Stimulated activated CD8-positive, alpha-beta memory T cell treated with anti-CD3 and anti-CD28 coated beads, Interleukin-4, amount 100 ng/mL, for 24 hours (primary cell): ENCODE results near the gene NR3C1.
A peak's percentile ranks its signal among the peaks of the same experiment; 100 is the strongest.

Experiments used
- DNase-seq: peaks from one replicate; pipeline ENCODE4 v3.0.0-alpha.2; 2020; ENCODE audit warnings: low read depth

NR3C1 gene

DNA sequence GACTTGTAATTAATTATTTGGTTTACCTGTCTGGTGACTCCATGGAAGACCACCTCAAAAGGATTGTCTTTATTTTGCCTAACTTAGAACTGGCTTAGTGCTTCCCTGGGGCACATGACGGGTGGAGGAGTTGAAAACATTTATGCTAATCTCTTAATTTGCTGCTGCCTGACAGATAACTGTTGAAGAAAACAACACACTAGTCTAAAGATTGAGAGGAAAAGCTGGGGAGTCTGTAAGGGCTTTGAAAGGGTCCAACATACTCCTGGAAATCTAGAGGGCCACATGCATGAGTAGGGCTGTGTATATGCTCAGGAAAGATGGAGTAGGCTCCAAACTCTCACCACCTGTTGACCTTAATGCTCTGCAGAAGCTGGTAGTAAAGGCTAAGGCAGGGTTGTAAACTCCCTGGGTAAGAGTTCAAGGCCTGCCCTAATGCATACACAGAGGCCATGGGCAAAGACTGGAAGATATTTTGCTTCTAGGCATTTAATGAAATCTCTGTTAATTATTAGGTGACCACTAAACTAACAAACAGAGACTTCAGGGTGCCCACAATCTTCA, 40.7 kb downstream of the NR3C1 start:
- DNase-seq = no peak

DNA sequence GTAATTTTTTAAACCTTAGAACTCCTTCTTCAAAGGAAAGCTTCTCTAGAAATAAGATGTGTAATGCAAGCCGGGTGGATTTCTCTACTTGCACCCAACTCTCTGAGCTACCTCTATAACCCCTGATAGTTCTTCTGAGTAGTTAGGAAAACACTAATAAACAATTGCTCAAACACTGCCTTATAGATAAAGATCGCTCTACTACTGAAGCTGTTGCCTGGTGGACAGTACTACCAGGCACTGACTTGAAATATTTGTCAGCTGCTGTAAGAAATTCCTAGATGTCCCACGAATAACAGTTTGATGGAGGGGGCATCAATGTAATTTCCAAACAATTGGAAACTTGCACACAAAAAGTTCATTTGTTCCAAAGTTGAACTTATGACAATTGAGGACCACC, 42.0 kb downstream of the NR3C1 start:
- no peak for DNase-seq

DNA sequence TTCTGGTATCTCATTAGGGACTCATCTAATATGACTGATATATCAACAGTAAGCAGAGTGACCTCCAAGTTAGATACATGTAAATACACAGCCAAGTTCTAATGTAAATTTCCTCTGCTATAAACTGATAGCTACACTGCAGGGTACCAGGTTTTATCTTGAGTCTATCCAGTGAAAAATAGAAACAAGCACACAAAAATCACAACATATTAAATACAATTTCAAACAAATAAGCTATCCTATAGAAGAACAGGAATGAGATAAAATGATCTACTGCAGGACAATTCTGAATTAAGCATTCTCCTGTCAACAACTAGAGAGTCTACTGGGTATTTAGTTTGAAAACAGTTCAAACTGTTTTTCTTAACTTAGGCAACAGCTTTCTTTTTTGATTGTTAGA, 42.7 kb downstream of the NR3C1 start:
- DNase-seq = no peak

DNA sequence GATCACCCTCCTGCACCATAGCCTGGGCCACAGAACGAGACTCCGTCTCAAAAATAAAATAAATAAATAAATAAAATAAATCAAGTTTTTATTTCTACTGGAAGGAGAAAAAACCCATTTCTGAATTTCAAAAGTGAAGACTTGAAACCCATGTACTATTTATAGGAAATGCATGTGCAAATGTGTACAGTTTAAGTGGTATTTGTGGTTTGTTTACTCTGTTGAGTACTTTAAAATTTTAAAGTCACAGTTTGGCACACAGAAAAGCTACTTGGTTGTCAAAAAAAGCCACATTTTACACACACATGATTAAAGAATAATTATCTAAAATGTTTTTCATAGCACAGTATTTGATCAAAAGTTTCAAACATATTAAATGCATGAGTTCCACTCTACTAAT, 43.6 kb downstream of the NR3C1 start:
- DNase-seq = no peak

DNA sequence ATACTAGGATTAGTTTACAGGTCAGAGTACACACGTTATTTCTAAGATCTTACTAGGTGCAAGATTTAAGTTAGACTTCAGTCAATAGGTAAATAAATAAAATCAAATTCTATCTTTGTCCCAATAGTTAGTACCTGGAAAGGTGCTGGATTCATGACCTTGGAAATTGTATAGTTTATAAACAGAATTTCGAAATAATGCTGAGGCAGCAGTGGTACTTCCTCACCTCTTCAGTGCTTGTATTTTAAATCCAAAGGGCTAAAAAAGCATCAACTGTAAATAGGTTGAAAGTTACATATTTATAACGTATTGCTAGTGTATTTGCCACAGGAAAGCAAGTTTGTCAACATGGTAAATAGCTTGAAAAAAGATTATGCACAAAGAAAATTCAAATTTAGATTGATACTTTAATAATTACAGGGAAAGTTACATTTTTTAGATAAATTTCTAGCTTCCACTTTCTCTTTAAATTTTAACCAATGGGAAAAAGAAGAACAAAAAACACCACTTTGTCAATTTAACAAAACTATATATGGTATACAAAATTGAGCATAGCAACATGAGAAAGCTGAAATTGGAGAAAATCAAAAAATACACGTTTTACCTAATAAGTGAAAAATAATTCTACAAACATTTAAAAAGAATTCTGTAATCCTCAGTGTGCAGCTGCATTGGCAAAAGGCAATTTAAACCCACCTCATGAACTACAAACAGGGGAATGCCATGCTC, 46.5 kb downstream of the NR3C1 start:
- DNase-seq = no peak

DNA sequence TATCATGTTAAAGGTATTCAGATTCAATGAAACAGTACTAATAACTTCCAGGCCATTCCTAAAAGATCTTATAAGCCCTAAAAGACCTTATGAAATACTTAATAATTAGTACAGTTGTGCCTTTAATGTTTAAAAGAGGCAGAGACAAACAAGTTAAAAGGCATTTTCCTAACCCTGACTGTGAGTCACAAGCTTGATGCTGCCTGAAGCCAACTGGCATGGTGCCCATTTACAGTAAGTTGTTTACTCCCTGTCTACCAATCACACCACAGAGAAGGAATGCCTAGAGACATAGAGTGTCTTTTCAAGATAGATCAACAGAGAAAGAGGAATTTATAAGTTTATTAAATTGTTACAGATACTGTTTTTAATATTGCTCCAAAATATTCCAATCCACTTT, 47.8 kb downstream of the NR3C1 start:
- DNase-seq = peak; percentile 14

DNA sequence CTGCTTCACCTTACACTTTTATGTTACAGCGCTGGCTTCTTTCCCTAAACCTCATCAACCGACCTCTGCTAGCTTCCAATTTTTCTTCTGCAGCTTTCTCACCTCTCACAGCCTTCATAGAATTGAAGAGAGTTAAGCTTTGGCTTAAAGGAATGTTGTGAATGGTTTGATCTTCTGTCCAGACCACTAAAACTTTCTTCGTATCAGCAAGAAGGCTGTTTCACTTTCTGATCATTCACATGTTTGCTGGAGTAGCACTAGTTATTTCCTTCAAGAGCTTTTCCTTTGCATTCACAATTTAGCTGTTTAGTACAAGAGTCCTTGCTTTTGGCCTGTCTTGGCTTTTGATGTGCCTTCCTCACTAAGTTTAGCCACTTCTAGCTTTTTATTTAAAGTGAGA, 49.5 kb downstream of the NR3C1 start:
- no peak for DNase-seq

DNA sequence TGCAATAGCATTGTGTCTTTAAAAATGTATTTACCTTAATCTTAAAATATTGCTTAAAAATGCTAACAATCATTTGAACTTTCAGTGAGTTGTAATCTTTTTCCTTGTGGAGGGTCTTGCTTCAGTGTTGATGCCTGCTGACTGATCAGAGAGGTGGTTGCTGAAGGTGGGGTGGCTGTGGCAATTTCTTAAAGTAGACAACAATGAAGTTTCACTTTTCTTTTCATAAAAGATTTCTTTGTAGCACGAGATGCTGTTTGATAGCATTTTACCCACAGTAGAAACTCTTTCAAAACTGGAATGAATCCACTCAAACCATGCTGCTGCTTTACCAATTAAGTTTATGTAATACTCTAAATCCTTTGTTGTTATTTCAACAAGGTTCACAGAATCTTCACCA, 50.8 kb downstream of the NR3C1 start:
- DNase-seq = no peak

DNA sequence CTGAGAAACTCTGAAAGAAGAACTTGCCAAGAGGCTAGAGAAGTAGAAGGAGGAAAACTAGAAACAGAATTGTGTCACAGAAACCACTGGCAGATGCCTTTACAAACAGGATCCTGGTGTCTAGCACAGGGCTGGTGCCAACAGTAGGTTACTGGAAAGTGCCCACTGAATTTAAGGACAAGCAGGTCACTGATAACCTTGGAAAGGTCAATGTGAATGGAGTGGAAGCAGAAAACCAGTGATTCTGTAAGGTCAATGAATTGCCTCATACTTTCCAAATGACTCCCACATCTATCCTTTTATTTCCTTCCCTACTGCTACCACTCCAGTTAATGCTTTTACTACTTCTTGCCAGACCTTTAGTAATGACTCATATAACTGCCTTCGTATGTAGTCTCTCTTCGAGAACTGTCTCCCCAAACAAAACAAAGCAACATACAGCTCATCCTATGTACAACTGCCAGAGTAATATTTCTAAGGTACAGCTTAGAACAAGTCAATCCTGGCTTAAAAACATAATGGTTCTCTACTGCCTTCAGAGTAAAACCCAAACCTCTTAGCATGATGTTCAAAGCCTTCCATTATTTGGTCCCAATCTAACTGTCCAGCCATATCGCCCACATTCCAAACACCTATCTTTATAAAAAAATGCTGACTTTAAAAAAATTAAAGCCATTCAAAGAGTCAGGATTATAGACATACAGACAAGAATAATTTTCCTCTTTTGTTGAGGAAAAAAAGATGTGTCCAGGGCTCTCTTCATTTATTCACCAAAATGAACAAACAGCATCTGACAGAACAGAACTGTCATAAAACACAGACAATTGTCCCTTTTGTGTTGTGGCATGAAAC, 52.5 kb downstream of the NR3C1 start:
- no peak for DNase-seq

DNA sequence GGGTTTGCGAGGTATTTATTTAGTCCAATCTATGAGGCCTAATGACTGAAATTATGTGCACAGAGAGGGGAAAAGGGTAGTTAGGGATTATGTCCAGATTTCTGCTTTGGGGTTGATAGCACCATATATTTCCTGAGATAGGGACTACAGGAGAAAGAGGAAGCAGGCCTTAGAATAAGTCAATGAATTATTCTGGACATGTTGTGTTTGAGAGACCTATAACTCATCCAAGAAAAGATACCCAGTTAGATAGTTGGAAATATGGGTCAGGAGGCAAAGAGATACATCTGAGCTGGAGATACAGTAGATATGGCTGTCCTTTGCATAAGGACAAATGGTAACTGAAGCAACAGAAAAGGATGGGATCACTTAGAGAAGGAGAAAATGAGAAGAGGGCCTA, 53.1 kb downstream of the NR3C1 start:
- DNase-seq = no peak

DNA sequence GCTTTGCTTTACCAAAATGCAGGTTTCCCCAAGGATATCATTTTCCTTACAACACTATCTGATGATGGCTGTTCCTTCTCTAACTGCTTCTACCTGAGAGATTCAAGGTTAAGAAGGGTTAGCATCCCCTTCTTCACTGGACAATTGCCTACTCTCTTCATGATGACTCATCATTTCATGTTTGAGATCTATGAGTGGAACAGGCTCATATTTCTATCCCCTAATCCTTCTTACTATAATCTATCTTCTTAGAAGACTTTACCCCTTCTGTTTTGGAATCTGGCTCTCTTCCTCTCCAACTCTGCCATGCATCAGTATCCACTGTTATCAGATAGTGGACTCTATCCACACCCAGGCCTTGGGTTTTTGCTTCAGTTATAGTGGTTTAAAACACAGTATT, 54.3 kb downstream of the NR3C1 start:
- DNase-seq = no peak

DNA sequence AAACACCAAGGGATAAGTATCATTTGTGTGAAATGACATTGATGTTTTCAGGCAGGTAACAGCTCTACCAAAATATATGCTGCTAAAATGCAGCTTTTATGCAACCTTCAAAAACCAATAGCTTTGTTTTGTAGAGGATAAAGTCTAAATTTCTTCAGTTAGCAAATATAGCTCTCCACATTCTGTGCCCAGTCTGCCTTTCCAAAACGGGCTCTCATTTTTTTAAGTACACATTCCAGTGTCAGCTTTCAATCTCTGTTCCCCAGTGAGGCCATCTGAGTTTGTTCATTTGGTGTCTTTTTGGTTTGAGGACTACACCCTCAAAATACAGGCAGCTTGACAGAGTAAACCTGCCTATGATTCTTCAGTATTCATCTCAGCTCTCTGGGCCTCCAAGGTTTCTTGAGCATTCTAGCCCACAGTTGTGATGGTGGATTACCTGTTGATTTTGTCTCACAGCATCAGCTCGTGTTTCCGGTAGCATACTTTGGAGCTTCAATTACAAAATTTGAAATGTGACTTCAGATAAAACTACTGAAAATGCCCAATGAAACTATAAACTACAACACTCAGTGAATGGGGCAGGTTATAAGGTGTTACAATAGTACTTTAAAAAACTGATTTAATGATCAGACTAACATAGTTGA, 55.7 kb downstream of the NR3C1 start:
- no peak for DNase-seq

DNA sequence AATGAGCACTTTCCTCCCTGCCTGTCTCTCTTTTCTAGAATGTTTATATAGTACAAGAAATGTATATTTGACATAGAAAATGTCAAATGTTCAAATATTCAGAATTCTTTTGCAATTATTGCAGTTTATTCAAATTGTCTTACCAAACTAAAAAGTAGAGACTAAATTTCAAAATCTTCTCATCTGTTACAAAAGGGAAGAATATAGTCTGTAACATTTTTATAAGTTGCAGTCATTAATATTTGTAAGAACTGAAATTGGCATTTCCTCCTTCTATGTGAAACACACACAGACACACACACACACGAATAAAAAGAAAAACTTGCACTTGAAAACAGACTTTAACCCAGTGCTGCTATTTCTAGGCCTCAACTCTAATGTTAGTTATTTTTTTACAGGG, 56.4 kb downstream of the NR3C1 start:
- DNase-seq = no peak

DNA sequence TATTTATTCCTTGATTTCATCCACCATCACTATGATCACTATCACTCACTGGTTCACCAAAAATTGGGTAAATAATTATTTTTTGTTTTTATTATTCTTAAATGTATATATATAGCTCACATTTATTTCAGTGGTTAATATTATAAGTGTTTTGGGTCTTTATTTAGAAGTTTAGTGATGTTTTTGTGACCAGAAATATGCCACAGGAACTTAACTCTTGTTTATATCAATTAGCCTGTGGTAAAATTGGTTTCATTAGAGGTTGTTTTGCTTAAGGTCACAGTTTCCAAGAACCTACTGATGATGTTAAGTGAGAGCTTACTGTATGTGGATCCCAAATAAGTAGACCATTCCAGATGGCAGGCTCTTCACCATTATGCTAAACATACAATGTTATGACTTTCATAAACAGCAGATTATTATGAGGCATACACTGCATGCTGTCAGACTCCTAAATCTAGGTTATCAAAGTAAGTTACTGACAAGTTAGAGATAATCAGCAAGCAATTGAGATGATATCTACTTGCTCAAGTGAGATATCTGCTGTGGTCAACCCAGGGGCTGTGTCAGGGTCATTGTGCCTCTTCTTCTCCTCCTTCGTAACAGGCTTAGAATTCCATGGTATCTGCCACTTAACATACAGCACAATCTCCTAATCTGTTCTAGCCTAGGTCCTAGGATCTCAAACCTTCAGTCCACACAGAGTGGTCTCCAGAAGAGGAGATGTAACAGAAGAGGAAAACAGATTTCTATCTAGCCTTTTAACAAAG, 57.6 kb downstream of the NR3C1 start:
- DNase-seq = no peak

DNA sequence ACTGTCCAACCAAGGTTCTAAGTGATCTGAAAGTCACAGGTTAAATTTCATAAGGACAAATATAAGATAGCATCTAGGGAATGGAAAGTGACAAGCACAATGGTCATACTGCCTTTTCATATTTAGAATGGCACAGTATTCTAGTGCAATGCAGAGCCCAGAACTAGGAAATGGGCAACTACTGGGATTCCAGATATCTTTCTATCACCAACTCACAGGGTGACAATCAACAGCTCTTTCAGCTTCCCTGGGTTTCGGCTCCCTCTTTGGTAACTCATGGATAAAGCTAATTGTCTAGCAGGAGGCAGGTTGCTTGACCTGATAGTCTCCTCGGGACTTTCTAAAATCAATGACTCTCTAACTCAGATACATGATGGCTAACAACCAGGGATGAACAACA, 60.4 kb downstream of the NR3C1 start:
- DNase-seq = no peak

DNA sequence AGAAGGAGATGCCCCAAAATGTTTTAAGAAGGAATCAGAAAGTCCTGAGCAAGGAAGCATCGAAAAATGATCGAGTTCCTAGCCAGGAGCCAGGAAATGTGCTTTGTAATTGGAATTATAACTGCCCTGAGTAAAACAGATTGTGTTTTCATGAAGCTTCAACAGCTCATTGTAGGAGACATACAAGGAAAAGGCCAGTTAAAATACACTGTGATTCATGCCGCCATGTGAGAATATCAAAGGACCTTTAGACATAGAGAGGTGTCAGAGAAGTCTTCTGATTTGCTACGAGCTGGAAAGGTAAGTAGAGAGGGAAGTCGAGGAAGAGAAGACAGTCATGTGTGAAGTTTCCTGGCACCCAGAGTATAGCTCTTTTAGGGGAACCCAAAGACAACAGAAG, 60.9 kb downstream of the NR3C1 start:
- DNase-seq = no peak

DNA sequence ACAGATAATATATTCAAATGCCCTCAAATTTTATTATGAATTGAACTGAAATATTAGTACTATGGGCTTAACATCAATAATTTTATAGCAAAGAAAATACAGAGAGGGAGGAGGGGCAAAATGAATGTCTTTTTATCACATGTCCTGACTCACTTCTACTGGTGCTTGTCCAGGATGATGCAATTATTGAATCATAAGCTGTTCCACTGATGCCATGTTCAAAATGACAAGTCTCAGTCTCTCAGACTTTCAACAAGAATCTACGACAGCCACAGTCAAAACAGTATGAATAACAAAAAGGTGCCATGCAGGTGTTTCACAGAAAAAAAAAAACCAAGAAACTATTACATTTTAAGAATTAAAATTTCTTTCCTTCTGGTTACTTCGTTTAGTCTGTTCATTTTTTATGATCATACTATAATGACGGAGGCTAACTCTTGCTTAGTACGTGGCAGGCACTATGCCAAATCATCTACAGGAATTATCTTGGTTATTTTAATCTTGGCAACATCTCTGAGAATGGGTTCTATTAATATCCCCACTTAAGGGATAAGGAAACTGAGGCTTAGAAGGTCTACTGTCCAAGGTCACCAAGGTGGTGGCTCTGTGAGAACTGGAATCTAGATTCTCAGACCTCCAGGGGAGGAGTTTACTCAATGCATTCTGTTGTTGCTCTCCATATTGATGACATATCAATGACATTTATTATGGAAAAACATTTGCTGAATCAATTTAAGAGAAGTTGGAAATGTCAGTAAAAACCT, 61.5 kb downstream of the NR3C1 start:
- DNase-seq = no peak

DNA sequence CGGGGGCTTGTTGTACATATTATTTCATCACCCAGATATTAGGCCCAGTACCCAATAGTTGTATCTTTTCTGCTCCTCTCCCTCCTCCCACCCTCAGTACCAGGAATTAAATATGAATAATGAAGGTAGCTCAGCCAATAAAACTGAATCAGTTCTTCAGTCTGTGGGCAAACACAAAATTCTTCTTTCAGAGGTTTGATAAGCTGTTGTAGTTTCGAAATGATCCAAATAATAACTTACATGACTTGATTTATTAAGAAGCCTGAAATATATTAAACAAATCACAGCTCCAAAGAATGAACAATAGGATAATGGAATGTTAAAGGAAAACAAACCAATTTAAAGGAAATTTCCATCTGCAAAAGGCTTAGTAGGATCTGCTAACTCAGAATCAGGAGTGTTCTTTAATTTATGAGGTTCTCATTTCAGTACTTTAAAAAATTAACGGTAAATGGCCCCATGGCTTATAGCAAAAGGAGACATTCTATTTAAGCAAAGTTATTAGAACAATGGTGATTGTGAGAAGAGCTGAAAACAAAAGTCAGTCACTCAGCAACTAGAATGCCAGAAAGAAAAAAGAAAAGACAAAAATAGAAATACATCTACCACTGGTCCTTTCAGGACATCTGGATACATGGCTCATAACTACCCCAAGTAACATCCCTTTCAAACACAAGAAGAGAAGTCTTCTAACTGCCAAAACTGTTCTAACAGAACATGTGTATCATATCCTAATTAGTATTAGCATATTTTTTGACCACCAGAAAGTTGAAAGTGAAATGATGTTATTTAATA, 62.4 kb downstream of the NR3C1 start:
- no peak for DNase-seq

DNA sequence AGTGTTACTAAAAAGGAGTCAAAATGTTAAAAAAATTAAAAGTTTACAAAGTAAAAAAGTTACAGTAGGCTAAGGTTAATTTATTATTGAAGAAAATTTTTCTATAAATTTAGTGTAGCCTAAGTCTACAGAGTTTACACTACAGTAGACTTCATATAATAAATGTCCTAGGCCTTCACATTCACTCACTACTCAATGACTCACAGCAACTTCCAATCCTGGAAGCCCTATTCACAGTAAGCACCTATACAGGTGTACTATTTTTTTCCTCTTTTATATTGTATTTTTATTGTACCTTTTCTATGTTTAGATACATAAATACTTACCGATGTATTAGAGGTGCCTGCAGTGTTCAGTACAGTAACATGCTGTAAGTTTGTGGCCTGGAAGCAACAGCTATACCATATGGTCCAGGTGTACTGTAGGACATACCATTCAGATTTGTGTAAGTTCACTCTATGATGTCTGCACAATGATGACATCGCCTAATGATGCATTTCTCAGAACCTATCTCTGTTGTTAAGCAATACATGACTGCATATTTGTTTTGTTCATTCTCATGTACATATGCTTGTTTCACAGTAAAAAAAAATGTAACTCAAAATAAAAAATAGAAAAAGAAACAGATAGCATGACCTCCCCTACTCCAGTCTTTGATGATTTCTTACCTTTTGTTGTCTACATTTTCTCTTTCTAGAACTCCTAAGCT, 64.7 kb downstream of the NR3C1 start:
- no peak for DNase-seq

DNA sequence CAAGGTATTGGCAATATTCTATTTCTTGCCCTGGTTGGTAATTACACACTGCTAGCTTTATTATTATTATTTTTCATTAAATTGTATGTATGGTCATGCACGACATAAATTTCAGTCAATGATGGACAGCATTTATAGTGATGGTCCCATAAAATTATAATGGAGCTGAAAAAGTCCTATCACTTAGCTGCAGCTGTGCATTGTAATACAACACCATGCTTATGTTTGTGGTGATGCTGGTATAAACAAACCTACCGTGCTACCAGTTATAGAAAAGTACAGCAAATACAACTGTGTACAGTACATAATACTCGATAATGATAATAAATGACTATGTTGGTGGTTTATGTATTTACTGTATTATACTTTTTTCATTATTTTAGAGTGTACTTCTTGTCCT, 65.5 kb downstream of the NR3C1 start:
- no peak for DNase-seq
